SW 1271 (cell line): Measurements from ENCODE around the gene PSME1.

Experiments used
- DNase-seq, 2 experiments: peaks; one replicate each; lab custom pipeline; 2025; lab: John Stamatoyannopoulos, UW

The PSME1 gene

DNA sequence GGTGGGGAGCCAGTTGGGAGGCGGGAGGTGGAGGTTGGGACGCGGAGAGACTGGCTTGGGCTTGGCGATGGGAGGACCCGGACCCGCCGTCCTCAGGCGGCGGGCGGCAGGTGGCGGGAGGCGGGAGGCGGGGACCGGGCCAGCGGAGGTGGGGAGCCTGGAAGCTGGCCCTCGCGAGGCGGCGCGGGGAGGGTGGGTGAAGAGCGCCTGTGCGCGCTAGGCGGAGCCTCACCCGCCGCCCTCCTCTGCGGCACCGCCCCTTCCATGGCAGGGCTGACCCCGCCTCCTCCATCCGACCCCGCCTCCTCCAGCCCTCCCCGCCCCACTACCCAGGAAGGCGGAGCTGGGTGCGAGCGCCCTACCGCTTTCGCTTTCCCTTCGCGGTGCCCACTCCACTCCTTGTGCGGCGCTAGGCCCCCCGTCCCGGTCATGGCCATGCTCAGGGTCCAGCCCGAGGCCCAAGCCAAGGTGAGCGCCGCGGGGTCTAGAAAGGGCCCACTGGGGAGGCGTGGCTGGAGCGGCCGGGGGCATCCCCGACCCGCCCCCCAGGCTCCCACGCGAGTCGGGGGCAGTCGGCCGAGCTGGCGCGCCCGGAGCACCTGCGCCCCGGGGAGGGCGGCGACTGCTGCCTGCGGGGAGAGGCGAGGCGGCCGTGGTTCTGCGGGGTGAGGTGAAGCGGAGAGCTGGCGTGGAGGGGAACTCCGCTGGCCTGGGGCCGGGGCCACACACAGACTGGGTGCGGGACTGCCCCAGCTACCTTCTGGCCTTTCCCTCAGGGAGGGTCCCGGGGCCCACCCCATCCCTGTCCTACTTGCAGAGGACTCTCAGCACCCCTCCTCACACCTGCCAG, at the start of gene PSME1:
TSS of gene PSME1 (plus strand) at position 361 of the 850 bp plus-strand sequence. CDS start at position 430, 69 bp downstream.
- DNase-seq: peak; percentile 53 to 86

GRCh38 chr14:24087004-24087403, 49.0 kb upstream of the PSME1 start:
- no peak for DNase-seq

DNA sequence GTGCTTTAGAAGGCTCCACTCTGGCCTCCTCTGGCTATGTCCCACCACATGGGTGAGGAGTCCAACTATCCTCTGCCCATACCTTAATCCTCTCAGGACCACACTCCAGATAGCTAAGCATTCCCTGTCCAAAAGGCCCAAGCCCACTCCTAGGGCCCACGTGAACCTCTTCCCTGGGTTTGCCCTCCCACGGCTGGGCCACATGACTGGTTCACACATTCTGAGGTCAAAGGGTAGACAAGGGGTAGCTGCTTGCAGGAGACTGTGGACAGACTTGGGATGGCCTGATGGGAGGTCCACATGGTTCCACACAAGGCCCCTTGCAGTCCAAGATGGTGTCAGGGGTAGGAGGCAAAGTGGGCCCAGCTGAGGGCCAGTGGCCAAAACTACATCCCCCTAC, 47.9 kb upstream of the PSME1 start:
- DNase-seq: no peak

GRCh38 chr14:24089890-24090289, 46.1 kb upstream of the PSME1 start:
- DNase-seq: no peak

DNA sequence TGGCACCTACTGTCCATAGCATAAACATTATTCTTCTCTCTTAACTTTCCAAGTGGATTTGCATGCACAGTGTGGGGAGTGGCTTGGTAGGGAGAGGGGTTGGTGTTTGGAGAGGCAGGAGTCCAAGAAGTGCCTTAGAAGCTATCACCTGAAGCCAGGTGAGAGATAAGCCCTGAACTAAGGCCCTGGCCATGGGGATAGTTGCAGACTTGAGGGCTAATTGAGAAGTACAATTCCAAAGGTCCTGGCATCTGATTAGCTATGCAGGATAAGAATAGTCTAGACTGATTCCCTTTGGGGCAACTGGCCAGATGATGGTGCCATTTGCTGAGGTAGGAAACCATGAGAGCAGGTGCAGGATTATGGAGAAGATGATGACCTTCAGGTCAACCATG, 43.9 kb upstream of the PSME1 start:
- no peak for DNase-seq

DNA sequence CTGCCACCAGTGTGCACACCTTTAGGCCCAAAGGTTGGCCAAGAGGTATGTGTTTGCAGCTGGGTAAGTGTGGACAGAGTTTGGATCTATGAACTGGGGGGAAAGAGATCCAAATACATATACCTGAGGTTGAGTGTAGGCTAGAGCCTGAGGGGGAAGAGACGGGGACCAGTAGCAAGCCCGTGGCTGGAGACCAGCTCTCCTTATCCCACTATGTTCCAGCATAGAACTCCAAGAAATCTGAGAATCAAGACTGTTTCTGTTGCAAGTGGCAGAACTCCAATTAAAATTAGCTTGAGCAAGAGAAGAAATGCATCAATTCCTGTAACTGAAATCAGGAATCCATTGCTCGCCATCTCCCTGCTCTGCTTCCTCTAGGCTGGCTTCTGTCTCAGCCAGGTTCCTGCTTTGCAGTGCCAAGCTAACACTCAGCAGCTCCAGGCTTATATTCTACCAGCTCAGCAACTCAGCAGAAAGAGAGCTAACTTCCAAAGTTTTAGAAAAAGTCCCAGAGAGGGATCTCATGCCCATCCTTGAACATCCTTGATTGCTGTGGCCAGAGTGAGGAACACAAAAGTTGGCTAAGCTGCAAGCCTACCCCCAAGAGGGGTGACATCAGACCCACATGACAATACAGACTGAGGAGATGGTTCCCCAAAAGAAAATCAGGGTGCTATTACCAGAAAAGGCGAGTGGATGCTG, 43.3 kb upstream of the PSME1 start:
- DNase-seq: no peak

DNA sequence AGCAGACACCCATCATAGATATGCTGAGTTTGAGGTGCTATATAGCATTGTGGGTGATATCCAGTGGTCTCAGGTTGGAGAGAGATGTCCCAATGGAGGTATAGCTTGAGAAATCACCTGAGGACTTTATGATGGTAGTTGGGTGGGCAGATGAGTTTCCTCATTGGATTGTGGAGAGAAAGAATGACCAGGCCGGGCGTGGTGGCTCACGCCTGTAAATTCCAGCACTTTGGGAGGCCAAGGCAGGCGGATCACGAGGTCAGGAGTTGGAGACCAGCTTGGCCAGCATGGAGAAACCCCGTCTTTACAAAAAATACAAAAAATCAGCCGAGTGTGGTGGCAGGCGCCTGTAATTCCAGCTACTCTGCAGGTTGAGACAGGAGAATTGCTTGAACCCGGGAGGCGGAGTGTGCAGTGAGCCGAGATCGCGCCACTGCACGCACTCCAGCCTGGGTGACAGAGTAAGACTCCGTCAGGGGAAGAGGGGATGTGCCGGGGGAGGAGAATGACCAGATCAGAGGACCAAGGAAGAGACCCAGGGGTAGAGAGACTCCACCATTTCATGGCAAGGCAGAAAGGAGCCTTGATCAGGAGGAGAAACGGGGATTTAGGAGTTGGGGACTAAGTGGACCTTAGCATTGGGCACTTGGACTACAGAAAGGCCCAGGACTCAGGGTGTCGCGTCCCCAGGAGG, 42.6 kb upstream of the PSME1 start:
- DNase-seq: no peak

DNA sequence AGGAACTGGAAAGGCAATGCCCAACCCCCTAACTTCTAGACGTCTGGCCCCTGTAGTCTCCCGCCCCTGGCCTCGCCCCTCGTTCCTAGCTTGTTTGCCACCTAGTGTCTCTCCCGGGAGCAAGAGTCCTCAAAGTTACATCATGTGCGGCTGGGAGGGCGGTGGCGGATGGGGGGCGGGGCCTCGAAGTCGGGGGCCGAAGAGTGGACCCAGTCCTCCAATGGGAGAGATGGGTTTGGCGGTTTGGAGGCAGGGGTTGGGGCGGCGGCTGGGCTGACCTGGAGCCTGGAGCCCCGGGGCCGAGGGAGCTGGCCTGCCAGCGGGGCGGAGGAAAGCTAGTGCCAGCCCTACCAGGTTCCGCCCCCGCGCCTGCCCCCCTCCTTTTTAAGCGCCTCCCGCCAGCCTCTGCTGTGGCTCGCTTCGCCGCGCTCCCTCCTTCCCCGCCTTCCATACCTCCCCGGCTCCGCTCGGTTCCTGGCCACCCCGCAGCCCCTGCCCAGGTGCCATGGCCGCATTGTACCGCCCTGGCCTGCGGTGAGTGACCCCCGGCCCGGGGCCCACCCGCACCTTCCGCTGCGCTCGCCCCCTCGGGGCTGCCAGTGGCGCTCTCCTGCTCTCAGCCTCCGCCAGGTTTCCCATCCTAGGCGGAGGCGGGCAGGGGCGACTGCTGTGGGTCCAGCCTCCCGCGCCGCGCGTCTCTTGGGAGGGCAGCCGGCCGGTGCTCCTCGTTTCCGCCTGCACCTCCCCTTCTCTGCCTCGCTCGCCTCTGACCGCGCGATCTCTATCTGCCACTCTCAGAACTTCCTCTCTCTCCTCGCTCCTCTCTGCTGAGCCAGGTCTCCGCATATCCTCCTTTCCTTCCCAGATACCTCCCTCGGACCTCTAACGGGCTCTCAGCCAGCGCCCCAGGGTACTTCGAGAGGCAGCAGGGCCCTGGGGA, 41.8 kb upstream of the PSME1 start, which contains the start of gene PCK2:
TSS of gene PCK2 (plus strand) at position 411 of the 940 bp plus-strand sequence. CDS start at position 506, 95 bp downstream.
- peak; percentile 68 to 89 for DNase-seq

GRCh38 chr14:24094841-24095270, 41.1 kb upstream of the PSME1 start:
- no peak for DNase-seq

DNA sequence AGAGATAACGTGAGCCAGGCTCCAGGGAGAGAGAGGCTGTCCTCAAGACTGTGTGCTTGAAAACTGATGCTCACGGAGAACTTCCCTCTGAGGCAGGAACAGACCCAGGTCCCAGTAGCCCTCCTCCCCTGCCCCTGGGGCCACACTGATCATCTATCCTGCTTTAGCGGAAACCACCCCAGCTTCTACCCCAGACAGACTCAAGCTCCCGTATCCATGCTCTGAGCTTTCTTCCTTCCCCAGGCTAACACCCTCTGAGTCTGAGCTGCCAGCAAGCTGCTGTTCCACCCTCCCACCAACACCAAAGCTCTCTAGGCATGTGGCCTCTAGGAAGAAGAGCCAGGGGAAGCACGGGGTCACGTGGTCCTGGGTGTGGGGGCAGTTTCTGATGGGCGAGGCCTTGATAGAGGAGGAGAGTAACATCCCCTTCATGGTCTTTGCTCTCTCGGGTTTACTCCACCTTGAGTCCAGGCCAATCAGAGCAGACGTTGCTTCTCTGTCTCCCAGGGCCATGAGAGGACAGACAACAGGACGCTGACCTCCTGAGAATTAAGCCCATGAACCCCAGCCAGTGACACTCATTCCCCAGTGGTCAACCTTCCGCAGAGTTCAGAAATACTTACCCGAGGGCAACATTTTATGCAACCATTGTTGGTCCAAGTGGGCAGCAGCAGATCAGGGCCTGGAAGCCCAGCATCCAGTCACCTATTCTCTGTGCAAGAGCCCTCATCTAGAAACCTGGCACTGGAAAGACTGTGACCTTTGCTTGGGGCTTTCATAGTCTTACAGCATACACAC, 40.5 kb upstream of the PSME1 start:
- no peak for DNase-seq

- no peak for DNase-seq
These were observed 39.3 kb upstream of the PSME1 start for GRCh38 chr14:24096545-24097181.

DNA sequence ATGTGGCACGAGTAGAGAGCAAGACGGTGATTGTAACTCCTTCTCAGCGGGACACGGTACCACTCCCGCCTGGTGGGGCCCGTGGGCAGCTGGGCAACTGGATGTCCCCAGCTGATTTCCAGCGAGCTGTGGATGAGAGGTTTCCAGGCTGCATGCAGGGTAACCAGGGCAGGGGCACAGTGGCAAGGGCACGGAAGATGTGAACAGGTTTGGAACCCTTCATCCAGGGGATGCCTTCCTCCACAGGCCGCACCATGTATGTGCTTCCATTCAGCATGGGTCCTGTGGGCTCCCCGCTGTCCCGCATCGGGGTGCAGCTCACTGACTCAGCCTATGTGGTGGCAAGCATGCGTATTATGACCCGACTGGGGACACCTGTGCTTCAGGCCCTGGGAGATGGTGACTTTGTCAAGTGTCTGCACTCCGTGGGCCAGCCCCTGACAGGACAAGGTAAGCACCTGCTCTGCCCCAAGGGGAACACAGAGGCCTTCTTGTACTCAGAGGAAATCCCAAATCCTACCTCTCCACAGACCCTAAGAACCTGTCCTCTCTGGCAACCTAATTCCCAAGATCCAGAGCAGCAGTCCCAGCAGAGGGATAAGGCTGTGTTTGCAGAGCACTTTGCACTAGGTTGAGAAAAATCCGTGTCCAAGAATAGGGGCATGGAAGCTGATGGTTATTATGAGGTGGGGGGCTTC, 37.6 kb upstream of the PSME1 start:
- no peak for DNase-seq

- no peak for DNase-seq
These were observed 36.8 kb upstream of the PSME1 start for GRCh38 chr14:24098927-24099813.

DNA sequence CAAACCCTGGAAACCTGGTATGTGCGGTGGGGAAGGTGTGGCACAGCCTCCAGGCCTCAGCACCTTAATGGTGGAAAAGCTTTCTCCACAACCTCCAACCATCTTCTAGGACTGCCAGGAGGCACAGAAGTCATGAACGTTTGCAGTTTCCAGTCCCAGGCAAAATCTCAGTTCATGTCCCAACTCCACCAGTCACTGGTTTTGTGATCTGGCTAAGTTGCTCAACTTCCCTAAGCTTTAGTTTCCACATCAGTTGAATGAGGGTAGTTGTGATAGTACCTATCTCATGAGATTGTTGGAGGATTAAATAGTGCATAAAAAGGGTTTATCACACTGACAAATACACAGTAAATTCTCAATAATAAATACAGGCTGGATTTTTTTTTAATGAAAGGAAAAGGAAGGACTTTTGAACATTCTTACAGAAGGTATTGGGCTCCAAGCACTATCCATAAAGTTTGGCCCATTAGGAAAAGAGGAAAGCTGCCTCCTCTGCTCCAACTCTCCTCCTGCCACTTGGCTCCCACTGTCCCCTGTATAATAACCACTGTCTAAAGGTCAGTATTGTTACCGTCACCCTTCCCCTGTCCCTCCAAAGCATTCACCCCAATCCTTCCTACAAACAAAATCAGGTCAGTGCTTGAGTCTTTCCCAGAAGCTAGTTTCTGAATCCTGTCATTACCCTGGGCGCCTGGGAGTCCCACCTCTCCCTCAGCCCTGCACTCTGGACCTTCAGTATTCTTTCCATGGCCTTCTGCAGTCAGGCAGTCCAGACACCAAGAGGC, 35.6 kb upstream of the PSME1 start:
- no peak for DNase-seq

DNA sequence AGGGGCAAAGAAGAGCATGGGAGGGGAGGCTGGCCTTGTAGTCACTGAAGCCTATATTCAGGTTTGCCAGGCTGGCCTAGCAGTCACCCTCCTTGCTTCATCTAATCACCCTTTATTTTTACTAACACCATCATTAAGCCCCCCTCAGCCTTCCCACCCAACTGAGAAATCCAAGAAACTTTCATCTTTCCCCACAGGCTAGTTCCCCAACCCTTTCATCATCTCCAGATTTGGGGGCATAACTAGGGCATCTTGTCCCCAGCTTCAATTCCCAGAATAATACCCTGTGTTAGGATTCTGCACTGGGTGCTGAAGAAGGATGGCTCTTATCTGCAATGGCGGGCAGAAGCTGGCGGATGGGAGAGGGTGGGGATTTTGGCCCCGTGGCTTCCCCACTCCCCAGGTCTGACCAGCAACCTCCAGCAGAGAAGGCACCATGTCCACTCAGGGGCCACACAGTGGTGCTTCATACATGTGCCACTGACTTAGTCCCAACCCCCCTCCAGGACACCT, 35.0 kb upstream of the PSME1 start:
- DNase-seq: no peak

- no peak for DNase-seq
These were observed 33.5 kb upstream of the PSME1 start for GRCh38 chr14:24102357-24103048.

GRCh38 chr14:24103451-24103850, 32.5 kb upstream of the PSME1 start:
- DNase-seq: no peak
